Activated T-cell treated with anti-CD3 and anti-CD28 coated beads, Interleukin-2, amount 50 U/mL, for 72 hours (primary cell): ENCODE data around the gene ODAD4. TPM values are rescaled to one million over a fixed set of nuclear protein-coding genes. Genes with fewer than 3 reads are reported as not detected.
A peak's percentile ranks its signal among the peaks of the same experiment; 100 is the strongest.

Source experiments
- ATAC-seq, 2 donors: fragments of 150-1000 bp; cut with Tn5 transposase; replicated peaks in 1 of 2; 2 replicates each; pipeline ENCODE4 v1.10.0; 2021; ENCODE audit warnings: moderate library complexity in 2 of 2, mild to moderate bottlenecking in 1 of 2
- DNase-seq, 2 donors: peaks; one replicate each; pipeline ENCODE4 v3.0.0; 2021 to 2022; ENCODE audit warnings: mixed read lengths in 1 of 2
- H3K27ac Mint-ChIP-seq: one replicate; pipeline ENCODE4 v1.8.0; 2022; ENCODE audit warnings: mild to moderate bottlenecking, moderate library complexity, mixed read lengths
- H3K27me3 Mint-ChIP-seq: one replicate; pipeline ENCODE4 v1.8.0; 2022; ENCODE audit warnings: low read depth, mixed read lengths
- H3K36me3 Mint-ChIP-seq, 2 donors: one replicate each; pipeline ENCODE4 v1.8.0; 2022; ENCODE audit warnings: mixed read lengths in 2 of 2, mild to moderate bottlenecking in 1 of 2; ENCODE audit not compliant: insufficient read depth in 2 of 2
- H3K4me1 Mint-ChIP-seq: one replicate; pipeline ENCODE4 v1.8.0; 2022; ENCODE audit warnings: low read depth, mixed read lengths
- H3K4me3 Mint-ChIP-seq, 2 donors: one replicate each; pipeline ENCODE4 v1.8.0; 2022; ENCODE audit warnings: mild to moderate bottlenecking in 2 of 2, mixed read lengths in 2 of 2, moderate library complexity in 2 of 2
- H3K9me3 Mint-ChIP-seq, 2 donors: one replicate each; pipeline ENCODE4 v1.8.0; 2022; ENCODE audit warnings: mixed read lengths in 2 of 2
- total RNA-seq, 2 donors: library from RNA; stranded (reverse); gene quantifications; one replicate each; pipeline ENCODE4 v1.2.3, GENCODE V29; 2022

ODAD4 gene
- total RNA-seq, 2 donors from 2014 or later: 0.72 to 1.6 TPM

DNA sequence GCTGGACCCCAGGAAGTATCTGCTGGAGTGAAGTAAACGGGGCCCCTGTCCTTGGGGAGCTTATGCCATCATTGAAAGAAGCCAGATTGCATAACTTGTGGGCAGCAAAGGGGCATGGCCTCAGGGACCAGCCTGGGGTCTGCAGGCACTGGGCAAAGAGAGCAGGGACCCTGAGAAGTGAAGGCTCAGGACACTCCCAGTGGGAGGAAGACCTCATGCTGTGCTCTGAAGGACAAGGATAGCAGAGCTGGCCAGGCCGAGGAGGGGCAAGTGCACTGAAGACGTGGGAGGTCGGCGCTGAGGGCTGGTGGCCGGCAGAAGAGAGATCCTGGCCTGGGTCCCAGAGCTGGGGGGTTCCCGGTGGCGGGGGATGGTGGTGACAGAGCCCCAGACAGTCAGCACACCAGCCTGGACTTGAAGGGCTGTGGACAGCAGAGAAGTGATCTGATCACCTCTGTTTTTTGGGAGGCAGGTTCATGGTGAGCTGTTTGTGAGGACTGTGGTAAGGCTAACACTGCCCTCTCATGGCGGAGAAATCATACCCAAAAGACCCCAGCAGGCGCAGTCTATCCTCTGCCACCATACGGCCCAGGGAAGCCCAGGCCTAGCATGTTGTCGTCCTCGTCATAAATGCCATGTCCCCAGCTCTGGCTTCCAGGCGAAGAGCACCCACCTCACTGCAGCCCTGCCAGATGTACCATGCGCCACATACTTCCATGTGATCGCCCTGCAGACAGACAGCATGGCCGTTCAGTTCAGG, 29.1 kb downstream of the ODAD4 start:
- Mint-ChIP-seq H3K27me3 (no peaks in the 10 kb centered on the region), H3K27ac (no peak overlapping the region)

DNA sequence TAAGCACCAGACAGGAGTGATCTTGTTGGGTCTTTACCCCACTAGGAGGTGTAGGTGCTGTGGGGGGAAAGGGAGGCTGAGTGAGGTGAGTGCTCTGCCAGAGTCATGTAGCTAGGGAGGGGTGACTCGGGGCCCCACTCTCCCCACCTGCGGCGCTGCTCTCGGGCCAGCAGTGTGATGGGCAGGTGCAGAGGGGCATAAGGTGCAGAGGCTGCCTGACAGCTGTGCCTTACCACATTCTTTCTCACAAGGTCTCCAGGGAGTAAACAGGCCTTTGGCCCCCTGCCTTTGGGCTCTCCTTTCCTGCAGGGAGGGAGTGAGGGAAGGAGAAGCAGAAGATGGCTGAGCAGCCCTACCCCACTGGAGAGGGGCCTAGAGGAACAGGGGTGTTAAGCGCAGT, 31.7 kb downstream of the ODAD4 start:
- Mint-ChIP-seq H3K27ac (no peak overlapping the region), H3K4me1 (peaks cover 18% of the 10 kb centered on the region), H3K9me3 (no peaks in the 10 kb centered on the region), H3K36me3 (no peaks in the 10 kb centered on the region), H3K4me3 (no peak overlapping the region), H3K27me3 (no peaks in the 10 kb centered on the region)
- ATAC-seq: no peak
- no peak for DNase-seq

More for the DNA sequence above, 29.1 kb downstream of the ODAD4 start:
- H3K36me3 Mint-ChIP-seq: no peaks in the 10 kb centered on the region
- peaks cover 4% of the 10 kb centered on the region for H3K4me1 Mint-ChIP-seq
- H3K4me3 Mint-ChIP-seq: no peak overlapping the region
- ATAC-seq (no peak), DNase-seq (no peak)
- no peaks in the 10 kb centered on the region for H3K9me3 Mint-ChIP-seq

DNA sequence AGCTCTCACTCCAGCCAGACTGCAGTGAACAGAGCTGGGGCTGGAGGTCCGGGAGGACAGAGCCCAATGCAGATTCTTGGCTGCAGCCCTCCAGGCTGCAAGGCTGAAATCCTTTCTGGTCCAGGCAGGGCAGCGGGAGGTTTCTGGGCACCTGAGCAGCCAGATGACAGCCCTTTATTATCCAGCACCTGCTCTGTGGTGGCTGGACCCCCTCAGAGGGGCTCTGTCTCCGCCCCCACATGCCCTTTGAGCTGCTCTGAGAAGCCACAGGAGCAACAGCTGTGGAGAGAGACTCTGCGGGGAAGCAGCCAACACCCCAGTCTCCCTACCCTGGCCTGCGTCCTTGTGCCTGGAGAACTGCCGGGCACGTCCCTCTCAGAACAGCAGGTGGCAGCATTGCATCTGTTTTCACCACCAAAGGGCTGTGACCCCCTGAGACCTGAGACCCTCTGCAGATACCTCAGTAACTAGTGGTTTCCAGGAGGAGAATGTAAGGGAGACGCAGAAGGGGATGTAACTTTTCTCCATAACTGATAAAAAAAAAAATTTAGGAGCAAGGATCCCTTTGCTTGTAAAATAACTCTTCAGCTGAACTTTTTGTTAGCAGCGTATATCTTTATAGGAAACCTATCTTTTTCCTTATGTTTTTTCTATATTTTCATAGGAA, 32.5 kb downstream of the ODAD4 start:
- no peaks in the 10 kb centered on the region for H3K27me3 Mint-ChIP-seq
- ATAC-seq (peak; percentile 26 to 31), DNase-seq (peak; percentile 77 to 80)
- H3K4me1 Mint-ChIP-seq: peaks cover 25% of the 10 kb centered on the region
- H3K9me3 Mint-ChIP-seq: no peaks in the 10 kb centered on the region
- peak overlapping the region; percentile 53 for H3K27ac Mint-ChIP-seq
- no peak overlapping the region for H3K4me3 Mint-ChIP-seq
- H3K36me3 Mint-ChIP-seq: no peaks in the 10 kb centered on the region

DNA sequence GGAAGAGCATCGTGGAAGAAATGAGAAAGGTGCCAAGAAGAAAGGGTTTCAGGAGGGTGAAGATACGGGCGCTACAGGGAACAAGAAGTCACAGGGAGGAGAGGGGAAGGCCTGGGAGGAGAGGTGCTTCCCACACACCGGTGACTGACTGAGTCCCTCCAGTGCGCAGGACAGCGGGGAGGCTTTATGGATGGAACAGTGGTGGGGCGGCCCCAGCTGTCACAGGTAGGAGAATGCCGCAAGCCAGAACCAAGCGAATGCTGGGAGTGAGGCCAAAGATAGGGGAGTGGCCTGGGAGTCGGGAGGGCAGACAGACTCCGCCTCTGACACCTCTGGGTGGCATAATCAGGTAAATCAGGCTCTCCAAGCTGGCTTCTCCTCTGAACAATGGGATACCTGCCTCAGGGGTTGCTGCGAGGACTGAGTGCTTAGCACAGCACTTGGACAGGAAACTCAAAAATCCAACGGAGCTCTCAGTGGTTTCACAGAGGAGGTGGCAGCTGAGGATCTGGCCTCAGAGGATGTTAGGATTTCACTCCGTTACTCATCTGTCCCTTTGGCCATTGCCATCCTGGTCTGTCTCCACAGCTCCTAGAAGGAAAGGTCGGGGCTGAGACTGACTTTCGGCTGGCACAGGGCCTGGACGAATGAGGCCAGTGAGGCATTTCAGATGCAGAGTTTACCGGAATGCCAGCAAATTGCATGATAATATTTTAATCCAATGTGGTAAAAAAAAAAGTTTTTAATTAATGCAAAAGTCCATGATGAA, 35.5 kb downstream of the ODAD4 start:
- Mint-ChIP-seq H3K27me3 (no peaks in the 10 kb centered on the region), H3K36me3 (peaks cover 3% of the 10 kb centered on the region in 2 donors), H3K4me1 (peaks cover 46% of the 10 kb centered on the region), H3K4me3 (peak overlapping the region; percentile 73 to 79), H3K9me3 (no peaks in the 10 kb centered on the region), H3K27ac (peak overlapping the region; percentile 31)
- ATAC-seq (peak; percentile 33 to 37), DNase-seq (peak; percentile 61 to 63)

DNA sequence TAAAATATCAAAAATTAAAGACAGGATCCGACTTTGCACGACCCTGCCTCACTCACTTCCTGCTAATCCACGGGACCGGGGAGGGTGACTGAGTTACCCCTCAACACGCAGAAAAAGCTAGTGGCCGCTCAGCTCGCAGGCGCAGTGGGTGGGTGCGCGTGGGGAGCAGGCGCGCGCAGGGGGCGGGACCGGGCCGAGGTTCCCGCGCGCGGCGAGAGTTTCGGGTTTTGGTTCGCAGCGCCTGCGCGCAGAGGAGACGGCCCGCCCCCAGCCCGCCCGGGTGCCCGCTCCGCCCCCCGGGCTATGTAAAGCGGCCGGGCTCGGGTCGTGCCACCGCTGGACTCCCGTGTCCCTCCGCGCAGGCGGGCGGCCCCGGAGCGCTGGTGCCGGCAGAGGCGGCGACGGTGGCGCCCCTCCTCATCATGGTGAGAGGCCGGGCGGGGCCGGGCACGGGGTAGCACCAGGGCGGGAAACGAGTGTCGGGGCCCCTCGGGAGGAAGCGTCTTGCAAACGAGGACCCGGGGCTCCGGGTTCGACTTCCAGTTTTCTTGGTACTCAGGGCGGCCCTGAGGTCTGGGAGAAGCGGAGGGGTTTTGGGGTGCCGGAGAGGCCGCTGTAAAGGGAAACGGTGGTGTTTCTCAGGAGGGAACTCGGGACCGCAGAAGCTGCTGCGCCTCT, 36.2 kb downstream of the ODAD4 start, which contains the start of gene CNP:
TSS of gene CNP (plus strand) at position 333 of the 678 bp plus-strand sequence. CDS start at position 423, 90 bp downstream.
- peak within 1 kb of the TSS; percentile 85 for H3K27ac Mint-ChIP-seq
- peaks cover 5 to 6% of the 10 kb centered on the region in 2 donors for H3K36me3 Mint-ChIP-seq
- ATAC-seq (peak; percentile 84 to 88), DNase-seq (peak; percentile 94 to 95)
- H3K9me3 Mint-ChIP-seq: no peaks in the 10 kb centered on the region
- H3K27me3 Mint-ChIP-seq: no peaks in the 10 kb centered on the region
- H3K4me3 Mint-ChIP-seq: peak within 1 kb of the TSS; percentile 73 to 79
- H3K4me1 Mint-ChIP-seq: peaks cover 53% of the 10 kb centered on the region

DNA sequence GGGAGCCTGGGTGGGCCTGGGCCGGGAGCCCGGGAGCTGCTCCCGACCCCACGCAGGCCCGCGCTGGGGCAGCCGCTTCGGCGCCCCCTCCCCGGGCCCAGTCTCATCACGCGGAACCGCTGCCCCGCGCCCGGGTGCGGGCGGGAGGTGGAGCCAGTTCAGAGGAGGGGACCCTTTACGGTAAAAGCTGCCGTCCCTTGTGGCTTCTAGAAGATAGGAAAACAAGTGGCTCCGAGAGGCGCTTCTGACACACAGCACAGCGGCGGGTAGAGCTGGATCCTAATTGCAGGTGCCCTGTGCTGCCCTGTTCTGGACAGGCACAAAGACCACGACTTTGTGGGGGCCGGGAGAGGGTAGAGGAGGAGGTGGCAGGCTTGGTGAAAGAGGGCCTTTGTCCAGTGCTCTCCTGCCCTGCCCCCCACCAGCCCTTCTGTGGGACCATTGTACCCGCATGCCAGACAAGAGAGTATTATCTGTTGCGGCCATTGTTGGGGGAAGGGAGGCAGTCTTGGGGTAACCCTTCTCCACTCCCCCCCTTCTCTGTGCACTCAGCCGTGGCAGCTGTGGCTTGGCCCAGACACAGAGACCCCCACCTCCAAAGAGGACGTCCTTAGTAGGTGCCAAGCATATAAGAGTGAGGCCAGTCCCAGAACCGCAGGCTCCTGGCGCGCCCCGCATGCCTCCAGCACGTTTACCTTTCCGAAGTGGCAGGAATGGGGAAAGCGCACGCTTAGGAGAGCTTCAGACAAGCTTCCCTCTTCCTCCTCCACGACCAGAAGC, 36.9 kb downstream of the ODAD4 start:
- Mint-ChIP-seq H3K36me3 (peaks cover 5 to 6% of the 10 kb centered on the region in 2 donors), H3K9me3 (no peaks in the 10 kb centered on the region), H3K4me3 (peak overlapping the region; percentile 73 to 79), H3K27ac (peak overlapping the region; percentile 85), H3K4me1 (peaks cover 55% of the 10 kb centered on the region), H3K27me3 (no peaks in the 10 kb centered on the region)
- DNase-seq: peak; percentile 57 to 58
- ATAC-seq: peak; percentile 24 to 27

DNA sequence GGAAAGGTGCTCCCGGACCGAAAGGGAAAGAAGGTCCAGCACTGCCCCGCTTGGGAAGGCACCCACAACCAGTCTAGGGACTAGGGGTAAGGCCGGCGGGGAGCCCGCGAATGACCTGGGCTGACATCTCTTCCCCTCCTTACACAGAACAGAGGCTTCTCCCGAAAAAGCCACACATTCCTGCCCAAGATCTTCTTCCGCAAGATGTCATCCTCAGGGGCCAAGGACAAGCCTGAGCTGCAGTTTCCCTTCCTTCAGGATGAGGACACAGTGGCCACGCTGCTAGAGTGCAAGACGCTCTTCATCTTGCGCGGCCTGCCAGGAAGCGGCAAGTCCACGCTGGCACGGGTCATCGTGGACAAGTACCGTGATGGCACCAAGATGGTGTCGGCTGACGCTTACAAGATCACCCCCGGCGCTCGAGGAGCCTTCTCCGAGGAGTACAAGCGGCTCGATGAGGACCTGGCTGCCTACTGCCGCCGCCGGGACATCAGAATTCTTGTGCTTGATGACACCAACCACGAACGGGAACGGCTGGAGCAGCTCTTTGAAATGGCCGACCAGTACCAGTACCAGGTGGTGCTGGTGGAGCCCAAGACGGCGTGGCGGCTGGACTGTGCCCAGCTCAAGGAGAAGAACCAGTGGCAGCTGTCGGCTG, 37.6 kb downstream of the ODAD4 start:
- Mint-ChIP-seq H3K4me3 (peak overlapping the region; percentile 73 to 79), H3K27ac (peak overlapping the region; percentile 40), H3K4me1 (peaks cover 55% of the 10 kb centered on the region), H3K27me3 (no peaks in the 10 kb centered on the region), H3K9me3 (no peaks in the 10 kb centered on the region), H3K36me3 (peaks cover 5 to 7% of the 10 kb centered on the region in 2 donors)
- DNase-seq (no peak), ATAC-seq (no peak)

DNA sequence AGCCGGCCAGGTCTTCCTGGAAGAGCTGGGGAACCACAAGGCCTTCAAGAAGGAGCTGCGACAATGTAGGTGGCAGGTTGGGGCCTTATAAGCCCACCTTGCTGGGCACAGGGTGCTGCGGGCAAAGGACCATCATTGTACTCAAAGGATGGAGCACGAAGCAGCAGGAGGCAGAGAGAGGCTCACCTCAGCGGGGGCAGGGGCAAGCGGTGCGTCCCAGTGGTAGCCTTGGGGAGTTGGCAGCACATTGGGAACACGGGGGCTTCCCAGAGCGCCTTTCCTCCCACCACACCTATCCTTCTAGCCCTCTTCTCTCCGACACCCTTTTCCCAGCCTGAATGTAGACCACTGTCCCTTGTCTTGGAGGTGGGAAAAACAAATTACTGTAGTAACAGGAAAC, 38.3 kb downstream of the ODAD4 start:
- no peak overlapping the region for H3K27ac Mint-ChIP-seq
- H3K4me3 Mint-ChIP-seq: peak overlapping the region in 1 of 2 donors; percentile 79
- peaks cover 55% of the 10 kb centered on the region for H3K4me1 Mint-ChIP-seq
- peaks cover 7 to 8% of the 10 kb centered on the region in 2 donors for H3K36me3 Mint-ChIP-seq
- H3K27me3 Mint-ChIP-seq: no peaks in the 10 kb centered on the region
- H3K9me3 Mint-ChIP-seq: no peaks in the 10 kb centered on the region
- ATAC-seq (no peak), DNase-seq (no peak)

DNA sequence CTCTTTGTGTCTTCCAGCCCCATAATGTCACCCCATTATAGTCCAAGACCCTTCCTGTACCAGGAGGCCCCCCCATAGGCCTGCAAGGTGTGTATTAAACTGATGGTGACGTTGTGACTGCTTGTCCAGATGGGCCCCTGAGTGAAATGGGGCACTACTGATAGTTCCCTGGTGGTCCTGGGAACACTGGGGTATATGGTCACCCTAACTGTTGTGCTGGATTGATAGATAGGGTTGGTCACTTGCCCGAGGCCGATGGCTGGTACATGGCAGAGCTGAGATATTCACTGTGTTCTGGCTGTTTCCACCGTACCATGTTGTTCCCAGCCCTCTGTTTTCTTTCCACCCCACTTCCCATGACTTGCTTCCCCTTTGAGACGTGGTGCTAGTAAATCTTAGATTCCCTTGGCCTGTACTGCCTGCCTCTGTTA, 40.5 kb downstream of the ODAD4 start:
- peak overlapping the region in 1 of 2 donors; percentile 3 for H3K4me3 Mint-ChIP-seq
- no peaks in the 10 kb centered on the region for H3K27me3 Mint-ChIP-seq
- ATAC-seq (no peak), DNase-seq (no peak)
- H3K27ac Mint-ChIP-seq: no peak overlapping the region
- peaks cover 44% of the 10 kb centered on the region for H3K4me1 Mint-ChIP-seq
- H3K9me3 Mint-ChIP-seq: no peaks in the 10 kb centered on the region
- peaks cover 7 to 9% of the 10 kb centered on the region in 2 donors for H3K36me3 Mint-ChIP-seq

DNA sequence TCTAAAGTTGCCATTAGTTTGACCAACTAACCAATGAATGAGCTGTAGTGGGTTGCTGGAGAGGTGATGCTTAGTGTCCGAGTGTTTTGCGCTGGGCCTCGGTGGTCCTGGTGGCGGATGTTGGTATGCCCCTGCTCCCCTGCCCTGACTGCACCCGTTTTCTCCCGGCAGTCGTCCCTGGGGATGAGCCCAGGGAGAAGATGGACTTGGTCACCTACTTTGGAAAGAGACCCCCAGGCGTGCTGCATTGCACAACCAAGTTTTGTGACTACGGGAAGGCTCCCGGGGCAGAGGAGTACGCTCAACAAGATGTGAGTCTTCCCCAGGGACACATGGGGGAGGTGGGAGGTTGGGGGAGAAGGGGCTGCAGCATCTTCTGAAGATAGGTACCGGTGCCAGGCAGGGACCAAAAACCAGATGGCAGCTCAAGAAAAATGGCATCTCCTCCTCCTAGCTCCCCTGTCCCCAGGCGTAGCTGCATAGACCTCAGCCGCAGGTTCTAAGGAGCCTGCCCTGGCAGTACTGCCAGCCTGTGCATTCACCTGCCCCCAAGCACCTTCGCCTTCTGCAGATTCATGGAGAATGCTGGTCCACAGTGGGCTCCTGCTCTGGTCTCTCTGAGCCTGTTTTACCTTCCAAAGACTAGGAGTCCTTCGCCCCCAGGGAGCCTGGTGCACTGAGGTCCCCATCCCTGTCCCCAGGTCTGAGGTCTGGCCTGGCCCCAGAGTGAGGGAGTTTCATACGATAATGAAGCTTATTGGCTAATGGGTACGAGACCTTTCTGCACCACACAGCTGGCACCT, 41.5 kb downstream of the ODAD4 start:
- no peak for DNase-seq
- Mint-ChIP-seq H3K9me3 (no peaks in the 10 kb centered on the region), H3K4me1 (peaks cover 42% of the 10 kb centered on the region), H3K27ac (no peak overlapping the region), H3K27me3 (no peaks in the 10 kb centered on the region), H3K4me3 (no peak overlapping the region), H3K36me3 (peaks cover 7 to 14% of the 10 kb centered on the region in 2 donors)
- ATAC-seq: no peak
